DMS 273 (cell line): ENCODE measurements around the gene OSCP1.
"Not testable (repeated sequence)": the region's sequence is repeated elsewhere in the genome, so short reads cannot be mapped to it uniquely, and the experiment has no call there.

Source experiments
- DNase-seq: peaks from one replicate; lab custom pipeline; 2025; ENCODE audit not compliant: unreplicated experiment; lab: John Stamatoyannopoulos, UW

Gene OSCP1

DNA sequence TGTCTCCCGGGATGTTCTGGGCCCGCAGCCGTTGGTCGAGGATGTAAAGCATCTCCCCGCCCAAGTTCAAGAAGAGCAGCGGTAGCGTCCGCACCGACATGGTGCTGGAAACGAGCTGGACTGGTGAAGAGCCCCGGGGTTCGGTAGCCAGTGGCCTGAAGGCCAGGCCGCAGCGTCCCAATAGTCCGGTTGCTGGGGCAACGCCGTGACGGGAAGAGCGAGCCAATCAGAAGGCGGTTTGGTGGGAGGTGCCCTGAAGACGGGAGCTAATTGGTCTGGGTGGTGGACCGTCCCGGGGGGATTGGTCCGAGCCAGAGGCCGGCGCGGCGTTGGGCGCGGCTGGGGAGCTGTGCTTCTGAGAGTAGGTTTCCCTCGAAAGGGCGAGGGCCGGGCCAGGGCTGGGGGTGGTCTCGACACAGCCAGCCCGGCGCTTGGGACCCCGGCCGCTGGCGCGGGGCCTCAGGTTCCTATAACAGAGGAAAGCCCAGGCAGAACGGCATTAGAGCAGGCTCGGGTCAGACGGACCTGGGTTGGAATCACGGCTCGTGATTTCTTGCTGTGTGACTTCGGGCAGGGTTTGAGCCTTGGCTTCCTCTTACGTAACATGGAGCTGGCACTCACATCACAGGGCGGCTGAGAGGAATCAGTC lies at the start of gene OSCP1:
Gene OSCP1 (minus strand): TSS at position 182 of the 649 bp plus-strand sequence. CDS start 82 bp downstream, at position 100.
- DNase-seq: peak; percentile 98

DNA sequence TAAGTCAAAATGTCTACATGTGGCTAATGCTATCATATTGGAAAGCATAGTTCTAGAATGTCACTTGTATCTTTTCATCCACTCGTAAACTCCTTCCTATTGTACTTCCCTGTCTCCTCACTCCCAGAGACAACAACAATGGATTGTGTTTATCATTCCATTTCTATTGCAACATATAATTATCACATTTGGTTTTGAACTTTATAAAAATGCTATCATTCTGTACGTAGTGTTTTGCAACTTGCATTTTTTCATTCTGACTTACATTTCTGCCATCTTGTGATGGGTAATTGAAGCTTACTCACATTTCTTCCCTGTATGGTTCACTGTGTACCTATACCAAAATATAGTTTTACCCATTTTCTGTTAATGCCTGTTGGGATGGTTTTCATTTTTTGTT lies 47.0 kb upstream of the OSCP1 start:
- DNase-seq: no peak

- DNase-seq: no peak
These were observed 44.7 kb upstream of the OSCP1 start for GRCh38 chr1:36494971-36495370.

DNA sequence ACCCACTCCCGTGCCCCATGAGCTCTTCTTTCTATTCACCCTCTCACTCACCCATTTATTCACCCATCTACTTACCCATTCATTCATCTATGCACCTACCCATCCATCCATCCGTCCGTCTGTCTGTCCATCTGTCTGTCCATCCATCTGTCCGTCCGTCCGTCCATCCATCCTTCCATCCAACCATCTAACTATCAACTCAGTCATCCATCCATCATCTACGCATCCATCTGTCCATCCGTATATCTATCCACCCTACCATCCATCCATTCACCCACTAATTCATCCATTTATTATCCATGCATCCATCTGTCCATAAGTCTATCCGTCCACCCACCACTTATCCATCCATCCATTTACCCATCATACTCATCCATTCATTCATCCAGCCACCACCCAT lies 43.3 kb upstream of the OSCP1 start:
- no peak for DNase-seq

GRCh38 chr1:36492491-36492890 lies 42.2 kb upstream of the OSCP1 start:
- no peak for DNase-seq

DNA sequence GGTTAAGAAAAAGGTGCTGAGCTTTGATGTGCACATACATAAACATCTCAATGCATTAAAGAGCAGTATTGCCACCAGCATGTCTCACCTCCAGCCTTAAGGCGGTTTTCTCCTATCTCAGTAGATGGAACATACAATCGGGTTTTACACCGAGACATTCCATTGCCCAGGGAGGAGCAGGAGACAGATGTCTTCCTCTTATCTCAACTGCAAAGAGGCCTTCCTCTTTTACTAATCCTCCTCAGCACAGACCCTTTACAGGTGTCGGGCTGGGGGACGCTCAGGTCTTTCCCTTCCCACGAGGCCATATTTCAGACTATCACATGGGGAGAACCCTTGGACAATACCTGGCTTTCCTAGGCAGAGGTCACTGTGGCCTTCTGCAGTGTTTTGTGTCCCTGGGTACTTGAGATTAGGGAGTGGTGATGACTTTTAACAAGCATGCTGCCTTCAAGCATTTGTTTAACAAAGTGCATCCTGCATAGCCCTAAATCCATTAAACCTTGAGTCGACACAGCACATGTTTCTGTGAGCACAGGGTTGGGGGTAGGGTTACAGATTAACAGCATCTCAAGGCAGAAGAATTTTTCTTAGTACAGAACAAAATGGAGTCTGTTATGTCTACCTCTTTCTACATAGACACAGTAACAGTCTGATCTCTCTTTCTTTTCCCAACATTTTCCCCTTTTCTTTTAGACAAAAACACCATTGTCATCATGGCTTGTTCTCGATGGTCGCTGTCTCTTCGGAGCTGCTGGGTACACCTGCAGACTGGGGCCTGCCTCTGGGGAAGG lies 39.2 kb upstream of the OSCP1 start:
- not testable (repeated sequence) for DNase-seq

GRCh38 chr1:36487906-36488305 lies 37.7 kb upstream of the OSCP1 start:
- no peak for DNase-seq

GRCh38 chr1:36487336-36487725 lies 37.1 kb upstream of the OSCP1 start:
- not testable (repeated sequence) for DNase-seq

- DNase-seq: no peak
These were observed 36.4 kb upstream of the OSCP1 start for GRCh38 chr1:36486439-36487335.

GRCh38 chr1:36486093-36486438 lies 35.8 kb upstream of the OSCP1 start:
- no peak for DNase-seq

DNA sequence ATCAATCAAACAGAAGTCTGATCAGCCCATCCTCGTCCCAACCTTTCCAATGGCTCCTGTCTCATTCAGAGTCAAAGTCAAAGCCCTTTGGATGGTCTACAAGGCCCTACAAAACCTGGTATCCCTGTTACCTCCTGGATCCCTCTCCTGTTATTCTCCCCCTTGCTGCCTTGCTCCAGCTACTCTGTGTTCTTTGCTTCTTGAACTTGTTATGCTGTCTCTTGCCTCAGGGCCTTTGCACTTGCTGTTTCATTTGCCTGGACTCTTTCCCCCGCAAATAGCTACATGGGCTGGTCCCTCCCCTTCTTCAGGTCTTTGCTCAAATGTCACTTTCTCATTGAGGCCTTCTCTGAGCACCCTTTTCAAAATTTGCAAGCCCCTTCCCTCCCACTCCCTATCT lies 33.8 kb upstream of the OSCP1 start:
- no peak for DNase-seq

GRCh38 chr1:36482724-36483388 lies 32.6 kb upstream of the OSCP1 start, which contains the start of gene CSF3R:
TSS of gene CSF3R (minus strand) at chr1:36482913. CDS start at chr1:36479496, 3,417 bp downstream.
- DNase-seq: no peak

DNA sequence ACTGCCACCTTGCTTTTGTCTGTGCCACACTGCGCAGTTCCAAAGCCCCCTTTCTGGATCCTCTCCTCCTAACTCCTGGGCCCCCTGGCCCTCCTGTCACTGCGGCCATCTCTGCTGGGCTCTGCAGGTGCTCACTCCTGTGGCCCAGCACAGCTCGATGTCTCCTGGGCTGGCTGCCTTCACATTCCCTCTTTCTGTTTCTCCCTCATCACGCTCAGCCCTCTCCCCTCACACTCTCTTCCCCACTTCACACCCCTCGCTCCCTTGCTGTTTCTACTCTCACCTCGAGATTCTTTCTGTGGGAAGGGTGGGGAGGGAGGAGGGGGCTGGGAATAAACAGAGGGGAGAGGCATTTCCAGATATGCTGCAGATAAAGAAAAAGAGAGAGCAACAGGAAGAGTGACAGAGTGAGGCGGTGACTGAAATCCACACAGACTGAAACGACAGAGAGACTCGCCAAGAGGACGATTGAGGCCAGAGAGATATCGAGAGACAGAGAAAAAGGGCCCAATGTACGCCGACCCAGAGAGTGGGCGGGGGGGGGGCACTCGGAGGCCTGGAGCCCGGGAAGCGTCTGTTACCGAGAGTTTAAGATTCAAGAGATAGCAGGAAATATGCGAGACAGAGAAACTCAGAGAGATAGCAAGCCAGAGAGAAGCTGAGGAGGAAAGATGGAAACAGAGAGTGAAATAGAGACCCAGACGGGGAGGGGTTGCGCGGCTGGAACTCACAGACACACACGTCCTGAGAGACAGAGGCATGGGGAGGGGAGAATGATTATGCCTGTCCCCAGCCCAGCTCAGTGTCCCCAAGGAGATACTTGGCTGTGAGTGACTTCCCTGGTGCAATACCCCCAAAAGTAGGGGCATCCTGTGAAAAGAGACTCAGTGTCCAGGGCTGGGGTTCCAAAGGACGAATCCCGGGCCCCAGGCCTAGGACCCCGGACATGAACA lies 31.8 kb upstream of the OSCP1 start:
- no peak for DNase-seq

DNA sequence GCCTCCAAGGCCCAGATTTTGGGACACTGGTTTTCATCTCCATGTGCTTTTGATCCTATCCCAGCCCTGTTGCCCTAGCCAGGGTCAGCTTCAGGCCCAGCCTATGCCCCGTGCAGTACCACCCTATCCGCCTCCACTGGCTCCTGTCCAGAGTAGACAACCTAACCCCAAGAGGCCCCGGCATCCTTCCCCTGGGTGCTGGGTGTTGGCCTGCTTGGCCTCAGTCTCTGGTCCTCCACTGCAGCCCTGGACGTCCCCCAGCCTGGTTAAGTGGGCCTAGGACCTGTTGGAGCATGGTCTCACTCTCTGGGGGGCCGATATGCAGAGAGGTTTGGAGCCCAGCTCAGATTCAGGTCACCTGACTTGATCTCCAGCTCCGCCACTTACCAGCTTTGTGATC lies 30.8 kb upstream of the OSCP1 start:
- no peak for DNase-seq

DNA sequence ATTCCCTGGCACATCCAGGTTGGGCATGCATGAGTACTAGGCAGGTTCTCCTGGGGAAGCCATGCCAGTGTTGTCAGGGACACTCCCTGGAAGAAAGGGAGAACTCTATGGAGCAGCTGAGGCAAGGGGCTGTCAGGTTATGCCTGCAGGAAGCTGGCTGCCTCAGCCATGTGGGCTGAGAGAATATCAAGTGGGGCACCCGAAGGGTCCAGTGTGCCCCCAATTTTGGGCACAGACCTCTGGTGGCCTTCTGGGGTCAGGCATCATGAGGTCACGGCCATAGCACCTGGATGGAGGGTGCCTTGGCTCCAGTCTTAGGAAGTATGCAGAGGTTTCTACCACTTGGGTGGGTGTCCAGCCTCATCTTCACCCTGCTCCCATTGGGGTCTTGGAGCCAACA lies 29.9 kb upstream of the OSCP1 start:
- DNase-seq: no peak

DNA sequence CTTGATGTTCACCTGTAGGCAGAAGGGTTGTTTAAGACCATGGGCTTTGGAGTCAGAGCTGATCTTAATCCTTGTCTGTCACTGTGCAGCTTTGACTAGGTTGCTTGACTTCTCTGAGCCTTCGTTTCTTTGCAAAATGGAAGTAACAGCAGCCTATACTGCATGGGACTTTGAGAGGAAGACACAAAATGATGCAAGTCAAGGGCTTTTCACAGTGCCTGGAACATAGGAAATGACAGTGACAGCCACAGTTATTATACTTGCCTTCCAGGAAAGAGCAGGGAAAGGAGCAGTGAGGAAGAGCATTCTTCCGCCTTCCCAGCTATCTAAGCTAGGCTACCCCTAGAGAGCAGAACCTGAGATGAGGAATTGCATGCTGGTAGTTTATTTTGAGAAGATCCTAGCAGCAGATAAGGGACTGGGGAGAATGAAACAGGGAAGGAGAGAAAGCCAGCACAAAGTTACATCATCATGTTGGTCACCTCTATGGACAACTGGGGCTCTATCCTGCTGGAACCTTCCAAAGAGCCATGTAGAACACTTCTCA lies 29.3 kb upstream of the OSCP1 start:
- DNase-seq: no peak

GRCh38 chr1:36477615-36478014 lies 27.4 kb upstream of the OSCP1 start:
- not testable (repeated sequence) for DNase-seq

DNA sequence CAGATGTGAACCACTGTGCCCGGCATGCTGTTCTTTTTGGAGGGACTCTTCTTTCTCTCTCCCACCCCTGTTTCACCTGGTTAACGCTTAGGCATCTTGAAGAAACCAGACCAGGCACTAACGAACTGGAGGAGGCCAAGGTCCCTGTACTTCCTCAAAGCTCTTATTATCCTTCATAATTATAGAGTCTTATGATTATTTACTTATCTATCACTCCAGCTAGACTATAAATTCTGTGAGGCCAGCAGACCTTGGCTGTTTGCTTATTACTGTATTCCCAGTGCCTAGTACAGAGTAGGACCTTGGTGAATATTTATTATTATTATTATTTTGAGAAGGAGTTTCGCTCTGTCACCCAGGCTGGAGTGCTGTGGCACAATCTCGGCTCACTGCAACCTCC lies 26.7 kb upstream of the OSCP1 start:
- DNase-seq: no peak

DNA sequence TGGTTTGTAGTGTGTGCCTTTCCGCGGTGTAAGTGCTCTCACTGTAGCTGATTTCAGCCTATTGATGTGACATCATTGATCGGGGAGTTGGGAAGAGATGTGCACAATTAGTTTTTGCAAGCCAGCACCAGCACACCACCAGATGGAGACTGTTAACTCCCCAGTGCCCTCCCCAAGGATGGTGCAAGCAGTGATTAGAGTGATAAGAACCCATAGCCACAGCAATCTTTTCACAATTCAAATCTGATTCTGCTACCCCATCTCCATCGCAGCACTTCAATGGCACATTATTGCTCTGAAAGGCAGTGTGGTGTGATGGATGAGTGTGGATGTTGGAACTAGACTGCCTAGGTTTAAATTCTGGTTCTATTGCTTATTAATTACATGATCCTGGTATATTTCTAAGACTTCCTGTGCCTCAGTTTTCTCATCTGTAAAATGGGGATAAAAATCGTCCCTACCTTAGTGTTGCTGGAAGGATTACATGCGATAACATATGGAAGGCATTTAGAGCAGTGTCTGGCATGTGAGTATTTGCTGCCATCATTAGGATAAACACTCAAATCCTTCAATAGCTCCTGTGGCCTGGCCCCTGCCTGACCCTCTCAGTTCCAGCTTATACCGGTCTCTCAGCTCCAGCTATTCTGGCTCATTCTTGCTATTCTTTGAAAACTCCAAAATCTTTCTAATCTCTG lies 25.8 kb upstream of the OSCP1 start:
- peak; percentile 47 for DNase-seq
